ENCODE measurements around the gene TNFRSF14. TPM values are rescaled to one million over a fixed set of nuclear protein-coding genes. Genes with fewer than 3 reads are reported as not detected.

Gene TNFRSF14
- total RNA-seq, 1 experiment from 2014 or later: 25.5 TPM

DNA sequence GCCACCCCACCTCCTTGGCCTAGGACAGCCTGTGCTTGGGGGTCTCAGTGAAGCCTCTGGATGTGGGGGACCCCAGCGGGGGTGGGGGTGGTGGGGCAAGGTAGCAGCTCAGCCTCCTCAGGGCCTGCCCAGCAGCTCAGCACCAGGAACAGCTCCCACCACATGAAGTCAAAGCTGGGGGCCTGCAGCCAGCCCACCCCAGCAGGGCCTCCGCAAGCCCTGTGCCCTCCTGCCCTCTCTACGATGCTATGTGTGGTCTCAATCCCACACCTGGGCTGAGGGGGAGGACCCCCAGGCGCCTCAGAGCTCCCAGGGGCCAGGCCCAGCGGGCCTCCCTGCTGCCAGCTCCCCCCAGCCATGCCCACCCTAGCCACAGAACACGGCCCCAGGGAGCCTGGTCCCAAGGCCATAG, 48.4 kb upstream of the TNFRSF14 start:
- H3K4me2 ChIP-seq (ENCODE audit: low read length): no peak overlapping the region
- H3K27me3 ChIP-seq (ENCODE audit: low read length): no peaks in the 10 kb centered on the region
- peaks cover 43% of the 10 kb centered on the region; the same call in 1 of the 2 replicates for H3K36me3 ChIP-seq (ENCODE audit: low read depth, low read length)
- no TSS peak for BruUV-seq (replicated peaks)
- no peaks in the 10 kb centered on the region for H4K20me1 ChIP-seq (ENCODE audit: low read length)
- intact Hi-C loops (cut with micrococcal nuclease): no loop called here
- no peak overlapping the region for H3K27ac ChIP-seq (ENCODE audit: low read length)
- no peak for DNase-seq
- H3K4me3 ChIP-seq (ENCODE audit: low read length): no peak overlapping the region
- TF ChIP-seq EZH2phosphoT487 (IDR thresholded peaks at IDR 0.05; ENCODE audit: borderline replicate concordance, low read length) (no peak), EZH2 (IDR thresholded peaks at IDR 0.05; ENCODE audit: low read length, unreplicated experiment) (no peak)
- TF ChIP-seq, protein P1, sequence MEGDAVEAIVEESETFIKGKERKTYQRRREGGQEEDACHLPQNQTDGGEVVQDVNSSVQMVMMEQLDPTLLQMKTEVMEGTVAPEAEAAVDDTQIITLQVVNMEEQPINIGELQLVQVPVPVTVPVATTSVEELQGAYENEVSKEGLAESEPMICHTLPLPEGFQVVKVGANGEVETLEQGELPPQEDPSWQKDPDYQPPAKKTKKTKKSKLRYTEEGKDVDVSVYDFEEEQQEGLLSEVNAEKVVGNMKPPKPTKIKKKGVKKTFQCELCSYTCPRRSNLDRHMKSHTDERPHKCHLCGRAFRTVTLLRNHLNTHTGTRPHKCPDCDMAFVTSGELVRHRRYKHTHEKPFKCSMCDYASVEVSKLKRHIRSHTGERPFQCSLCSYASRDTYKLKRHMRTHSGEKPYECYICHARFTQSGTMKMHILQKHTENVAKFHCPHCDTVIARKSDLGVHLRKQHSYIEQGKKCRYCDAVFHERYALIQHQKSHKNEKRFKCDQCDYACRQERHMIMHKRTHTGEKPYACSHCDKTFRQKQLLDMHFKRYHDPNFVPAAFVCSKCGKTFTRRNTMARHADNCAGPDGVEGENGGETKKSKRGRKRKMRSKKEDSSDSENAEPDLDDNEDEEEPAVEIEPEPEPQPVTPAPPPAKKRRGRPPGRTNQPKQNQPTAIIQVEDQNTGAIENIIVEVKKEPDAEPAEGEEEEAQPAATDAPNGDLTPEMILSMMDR (conservative IDR thresholded peaks at IDR 0.05; ENCODE audit: low read depth, low read length): no peak
- H3F3A ChIP-seq (ENCODE audit: low read length, unreplicated experiment): no peaks in the 10 kb centered on the region
- H3K9ac ChIP-seq (ENCODE audit: low read length): no peak overlapping the region
- ChIA-PET CTCF (no interaction called here), POLR2A (ENCODE audit: unreplicated experiment) (no interaction called here)
- H3K79me2 ChIP-seq (ENCODE audit: low read length): no peaks in the 10 kb centered on the region
- H3K9me2 ChIP-seq (replicated peaks; ENCODE audit: low read length): no peaks in the 10 kb centered on the region
- no peak overlapping the region for H2AFZ ChIP-seq (ENCODE audit: low read length)
- ATAC-seq: no peak
- H3K4me1 ChIP-seq (ENCODE audit: insufficient read depth, low read length): no peaks in the 10 kb centered on the region
- no peaks in the 10 kb centered on the region for H3K9me3 ChIP-seq (ENCODE audit: low read length)

DNA sequence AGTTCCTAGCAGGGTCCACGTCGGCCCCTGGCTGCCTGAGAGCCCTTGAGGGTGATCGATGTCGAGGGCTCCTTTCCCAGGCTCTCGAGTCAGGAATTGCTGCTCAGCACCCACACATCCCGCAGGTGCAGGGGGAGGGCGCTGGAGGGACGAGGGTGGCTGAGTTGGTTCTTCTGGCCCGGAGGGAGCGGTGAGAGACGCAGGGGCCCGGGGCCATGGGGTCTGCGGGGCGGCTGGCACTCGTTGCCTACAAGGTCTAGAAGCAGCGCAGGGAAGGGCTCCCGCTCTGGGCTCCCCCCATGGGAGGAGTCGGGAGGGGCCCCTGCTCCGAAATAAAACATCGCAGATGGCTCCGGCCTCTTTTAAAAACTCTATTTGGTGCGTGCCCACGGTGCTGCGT, 48.0 kb upstream of the TNFRSF14 start:
- no peak overlapping the region for H3K9ac ChIP-seq (ENCODE audit: low read length)
- BruUV-seq (replicated peaks): no TSS peak
- no peaks in the 10 kb centered on the region for H3K9me2 ChIP-seq (replicated peaks; ENCODE audit: low read length)
- ChIA-PET CTCF (no interaction called here), POLR2A (ENCODE audit: unreplicated experiment) (no interaction called here)
- H3K9me3 ChIP-seq (ENCODE audit: low read length): no peaks in the 10 kb centered on the region
- intact Hi-C loops (cut with micrococcal nuclease): no loop called here
- H3F3A ChIP-seq (ENCODE audit: low read length, unreplicated experiment): no peaks in the 10 kb centered on the region
- no peak for TF ChIP-seq EZH2 (IDR thresholded peaks at IDR 0.05; ENCODE audit: low read length, unreplicated experiment)
- TF ChIP-seq EZH2phosphoT487 (IDR thresholded peaks at IDR 0.05; ENCODE audit: borderline replicate concordance, low read length): no peak
- TF ChIP-seq, protein P1 (conservative IDR thresholded peaks at IDR 0.05; ENCODE audit: low read depth, low read length): no peak
- no peaks in the 10 kb centered on the region for H4K20me1 ChIP-seq (ENCODE audit: low read length)
- no peaks in the 10 kb centered on the region for H3K4me1 ChIP-seq (ENCODE audit: insufficient read depth, low read length)
- no peak overlapping the region for H2AFZ ChIP-seq (ENCODE audit: low read length)
- ATAC-seq (no peak), DNase-seq (no peak)
- no peaks in the 10 kb centered on the region for H3K79me2 ChIP-seq (ENCODE audit: low read length)
- no peak overlapping the region for H3K4me3 ChIP-seq (ENCODE audit: low read length)
- peaks cover 47% of the 10 kb centered on the region; the same call in 1 of the 2 replicates for H3K36me3 ChIP-seq (ENCODE audit: low read depth, low read length)
- H3K4me2 ChIP-seq (ENCODE audit: low read length): no peak overlapping the region
- H3K27ac ChIP-seq (ENCODE audit: low read length): no peak overlapping the region
- no peaks in the 10 kb centered on the region for H3K27me3 ChIP-seq (ENCODE audit: low read length)

DNA sequence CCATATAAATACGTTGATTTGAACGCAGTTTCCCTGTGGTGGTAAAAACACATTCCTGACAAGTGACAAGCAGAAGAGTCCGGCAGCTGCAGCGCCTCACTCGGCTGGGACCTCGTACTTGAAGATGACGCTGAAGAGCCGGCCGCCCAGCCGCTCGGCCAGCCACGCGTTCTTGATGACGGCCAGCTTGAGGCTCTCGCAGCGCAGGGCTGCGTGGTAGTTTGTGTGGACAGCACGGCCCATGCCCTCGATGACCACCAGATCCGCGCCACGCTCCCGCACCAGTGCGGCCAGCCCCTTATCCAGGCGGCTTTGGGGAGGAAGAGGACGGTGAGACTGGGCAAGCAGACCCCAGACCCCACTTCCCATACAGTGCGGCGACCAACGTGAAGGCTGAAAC, 47.4 kb upstream of the TNFRSF14 start:
- no peaks in the 10 kb centered on the region for H3K27me3 ChIP-seq (ENCODE audit: low read length)
- no peak overlapping the region for H2AFZ ChIP-seq (ENCODE audit: low read length)
- H3K36me3 ChIP-seq (ENCODE audit: low read depth, low read length): peaks cover 51% of the 10 kb centered on the region
- H3K9me3 ChIP-seq (ENCODE audit: low read length): no peaks in the 10 kb centered on the region
- H3K9me2 ChIP-seq (replicated peaks; ENCODE audit: low read length): no peaks in the 10 kb centered on the region
- H4K20me1 ChIP-seq (ENCODE audit: low read length): no peaks in the 10 kb centered on the region
- DNase-seq (no peak), ATAC-seq (no peak)
- no peaks in the 10 kb centered on the region for H3K4me1 ChIP-seq (ENCODE audit: insufficient read depth, low read length)
- no peak overlapping the region for H3K9ac ChIP-seq (ENCODE audit: low read length)
- ChIA-PET POLR2A (ENCODE audit: unreplicated experiment) (no interaction called here), CTCF (no interaction called here)
- H3F3A ChIP-seq (ENCODE audit: low read length, unreplicated experiment): no peaks in the 10 kb centered on the region
- no peak overlapping the region for H3K4me3 ChIP-seq (ENCODE audit: low read length)
- no peaks in the 10 kb centered on the region for H3K79me2 ChIP-seq (ENCODE audit: low read length)
- intact Hi-C loops (cut with micrococcal nuclease): no loop called here
- H3K4me2 ChIP-seq (ENCODE audit: low read length): no peak overlapping the region
- no peak for TF ChIP-seq EZH2 (IDR thresholded peaks at IDR 0.05; ENCODE audit: low read length, unreplicated experiment)
- TF ChIP-seq, protein P1 (conservative IDR thresholded peaks at IDR 0.05; ENCODE audit: low read depth, low read length): no peak
- no peak for TF ChIP-seq EZH2phosphoT487 (IDR thresholded peaks at IDR 0.05; ENCODE audit: borderline replicate concordance, low read length)
- no TSS peak for BruUV-seq (replicated peaks)
- no peak overlapping the region for H3K27ac ChIP-seq (ENCODE audit: low read length)

All from PC-3 (cell line).